Mammary epithelial cell (primary cell): ENCODE results near the gene KRTAP9-8.
"Not testable (repeated sequence)": the region's sequence is repeated elsewhere in the genome, so short reads cannot be mapped to it uniquely, and the experiment has no call there.

Experiments
- EZH2 ChIP-seq: IDR thresholded peaks from 2 replicates; pipeline ENCODE4 v1.6.1; 2012; ENCODE audit warnings: low read length, inconsistent platforms, borderline replicate concordance
- TF ChIP-seq, protein P1 (sequence below), 2 donors: IDR thresholded peaks in 1 of 2; conservative IDR thresholded peaks in 1 of 2; 2 replicates each; pipeline ENCODE4 v1.5.1; 2011 to 2012; ENCODE audit warnings: inconsistent platforms in 2 of 2, low read length in 2 of 2, mild to moderate bottlenecking in 2 of 2, control low read depth in 1 of 2, low read depth in 1 of 2; ENCODE audit not compliant: insufficient read depth in 1 of 2; ENCODE audit errors: extremely low read depth in 1 of 2

DNA sequence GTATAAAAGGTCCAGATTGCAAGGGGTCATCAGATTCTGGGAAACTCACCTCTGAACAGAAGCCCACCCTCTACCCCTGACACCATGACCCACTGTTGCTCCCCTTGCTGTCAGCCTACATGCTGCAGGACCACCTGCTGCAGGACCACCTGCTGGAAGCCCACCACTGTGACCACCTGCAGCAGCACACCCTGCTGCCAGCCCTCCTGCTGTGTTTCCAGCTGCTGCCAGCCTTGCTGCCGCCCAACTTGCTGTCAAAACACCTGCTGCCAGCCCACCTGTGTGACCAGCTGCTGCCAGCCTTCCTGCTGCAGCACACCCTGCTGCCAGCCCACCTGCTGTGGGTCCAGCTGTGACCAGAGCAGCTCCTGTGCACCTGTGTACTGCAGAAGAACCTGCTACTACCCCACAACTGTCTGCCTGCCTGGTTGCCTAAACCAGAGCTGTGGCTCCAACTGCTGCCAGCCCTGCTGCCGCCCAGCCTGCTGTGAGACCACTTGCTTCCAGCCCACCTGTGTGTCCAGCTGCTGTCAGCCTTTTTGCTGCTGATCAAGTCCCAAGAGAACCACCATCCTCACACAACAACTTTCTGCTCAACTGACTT lies 11.9 kb downstream of the KRTAP9-8 start, which contains the start of gene KRTAP9-4:
- TF ChIP-seq, protein P1, sequence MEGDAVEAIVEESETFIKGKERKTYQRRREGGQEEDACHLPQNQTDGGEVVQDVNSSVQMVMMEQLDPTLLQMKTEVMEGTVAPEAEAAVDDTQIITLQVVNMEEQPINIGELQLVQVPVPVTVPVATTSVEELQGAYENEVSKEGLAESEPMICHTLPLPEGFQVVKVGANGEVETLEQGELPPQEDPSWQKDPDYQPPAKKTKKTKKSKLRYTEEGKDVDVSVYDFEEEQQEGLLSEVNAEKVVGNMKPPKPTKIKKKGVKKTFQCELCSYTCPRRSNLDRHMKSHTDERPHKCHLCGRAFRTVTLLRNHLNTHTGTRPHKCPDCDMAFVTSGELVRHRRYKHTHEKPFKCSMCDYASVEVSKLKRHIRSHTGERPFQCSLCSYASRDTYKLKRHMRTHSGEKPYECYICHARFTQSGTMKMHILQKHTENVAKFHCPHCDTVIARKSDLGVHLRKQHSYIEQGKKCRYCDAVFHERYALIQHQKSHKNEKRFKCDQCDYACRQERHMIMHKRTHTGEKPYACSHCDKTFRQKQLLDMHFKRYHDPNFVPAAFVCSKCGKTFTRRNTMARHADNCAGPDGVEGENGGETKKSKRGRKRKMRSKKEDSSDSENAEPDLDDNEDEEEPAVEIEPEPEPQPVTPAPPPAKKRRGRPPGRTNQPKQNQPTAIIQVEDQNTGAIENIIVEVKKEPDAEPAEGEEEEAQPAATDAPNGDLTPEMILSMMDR (conservative IDR thresholded peaks at IDR 0.05 in 1 of 2, IDR thresholded peaks at IDR 0.05 in 1 of 2; ENCODE audit: extremely low read depth in 1 of 2, insufficient read depth in 1 of 2, low read depth in 1 of 2, low read length in 2 of 2), result not testable (repeated sequence)
- not testable (repeated sequence) for TF ChIP-seq EZH2
